ENCODE measurements around the gene TNFRSF4. TPM values are rescaled to one million over a fixed set of nuclear protein-coding genes. Genes with fewer than 3 reads are reported as not detected.
"Not testable (repeated sequence)": the region's sequence is repeated elsewhere in the genome, so short reads cannot be mapped to it uniquely, and the experiment has no call there.

The TNFRSF4 gene
- total and polyA plus RNA-seq, 4 donors = 1.0 to 3.5 (median 1.6) TPM; not detected in 1

DNA sequence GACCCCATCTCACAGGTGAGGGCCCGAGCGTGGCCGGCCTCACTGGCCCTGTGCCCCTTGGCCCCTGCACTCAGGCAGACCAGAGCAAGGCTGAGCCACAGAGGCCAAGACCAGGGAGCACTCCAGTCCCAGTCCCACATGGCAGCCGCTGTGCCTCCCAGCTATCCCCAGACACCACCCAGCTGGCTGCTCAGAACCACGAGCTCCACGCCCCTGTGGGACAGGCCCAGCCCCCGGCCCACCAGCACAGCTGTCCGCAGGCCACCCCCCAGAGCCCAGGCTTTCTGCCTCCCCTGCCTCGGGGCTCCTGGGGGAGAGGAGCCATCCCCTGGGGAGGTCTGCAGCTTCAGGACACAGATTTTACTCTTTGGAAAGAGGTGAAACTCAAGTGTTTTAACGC, 41.7 kb upstream of the TNFRSF4 start:
- H3K4me1 ChIP-seq (ENCODE audit: control insufficient read depth in 1 of 2, insufficient read depth in 2 of 2, low read length in 2 of 2) = no peaks in the 10 kb centered on the region
- ATAC-seq (ENCODE audit: low FRiP score) (no peak), DNase-seq (no peak)
- intact Hi-C loops (cut with DNase I) = no loop called here
- peaks cover 0 to 7% of the 10 kb centered on the region in 2 donors for H3K36me3 ChIP-seq (ENCODE audit: control insufficient read depth in 1 of 2, insufficient read depth in 2 of 2, low read length in 1 of 2)
- WGBS, 2 donors = 91 to 97% methylated on average over 10 of the region's 10 CpGs
- H3K9me3 ChIP-seq (ENCODE audit: control insufficient read depth, low read length) = no peaks in the 10 kb centered on the region
- no peak overlapping the region for H3K27ac ChIP-seq (ENCODE audit: low read depth in 1 of 2, low read length in 2 of 2)
- H3K4me3 ChIP-seq (ENCODE audit: low read length in 2 of 2) = no peak overlapping the region
- H3K27me3 ChIP-seq (ENCODE audit: control insufficient read depth in 1 of 2, insufficient read depth in 2 of 2, low read length in 1 of 2) = no peaks in the 10 kb centered on the region

GRCh38 chr1:1255078-1255477, 41.1 kb upstream of the TNFRSF4 start:
- ATAC-seq (ENCODE audit: low FRiP score) (no peak), DNase-seq (no peak)
- peaks cover 0 to 7% of the 10 kb centered on the region in 2 donors for H3K36me3 ChIP-seq (ENCODE audit: control insufficient read depth in 1 of 2, insufficient read depth in 2 of 2, low read length in 1 of 2)
- H3K4me3 ChIP-seq (ENCODE audit: low read length in 2 of 2) = no peak overlapping the region
- WGBS, 2 donors = 92 to 93% methylated on average over 26 of the region's 26 CpGs
- H3K9me3 ChIP-seq (ENCODE audit: control insufficient read depth, low read length) = no peaks in the 10 kb centered on the region
- no peaks in the 10 kb centered on the region for H3K27me3 ChIP-seq (ENCODE audit: control insufficient read depth in 1 of 2, insufficient read depth in 2 of 2, low read length in 1 of 2)
- no peak overlapping the region for H3K27ac ChIP-seq (ENCODE audit: low read depth in 1 of 2, low read length in 2 of 2)
- H3K4me1 ChIP-seq (ENCODE audit: control insufficient read depth in 1 of 2, insufficient read depth in 2 of 2, low read length in 2 of 2) = no peaks in the 10 kb centered on the region
- intact Hi-C loops (cut with DNase I) = no loop called here

GRCh38 chr1:1254667-1254998, 40.7 kb upstream of the TNFRSF4 start:
- H3K27ac ChIP-seq (ENCODE audit: low read depth in 1 of 2, low read length in 2 of 2) = no peak overlapping the region
- H3K27me3 ChIP-seq (ENCODE audit: control insufficient read depth in 1 of 2, insufficient read depth in 2 of 2, low read length in 1 of 2) = no peaks in the 10 kb centered on the region
- no peak for DNase-seq
- intact Hi-C loops (cut with DNase I) = no loop called here
- no peak for ATAC-seq (ENCODE audit: low FRiP score)
- H3K4me3 ChIP-seq (ENCODE audit: low read length in 2 of 2) = no peak overlapping the region
- no peaks in the 10 kb centered on the region for H3K9me3 ChIP-seq (ENCODE audit: control insufficient read depth, low read length)
- whole genome bisulfite sequencing, 2 donors = 86 to 87% methylated on average over 21 of the region's 21 CpGs
- H3K36me3 ChIP-seq (ENCODE audit: control insufficient read depth in 1 of 2, insufficient read depth in 2 of 2, low read length in 1 of 2) = peaks cover 0 to 7% of the 10 kb centered on the region in 2 donors
- H3K4me1 ChIP-seq (ENCODE audit: control insufficient read depth in 1 of 2, insufficient read depth in 2 of 2, low read length in 2 of 2) = no peaks in the 10 kb centered on the region

DNA sequence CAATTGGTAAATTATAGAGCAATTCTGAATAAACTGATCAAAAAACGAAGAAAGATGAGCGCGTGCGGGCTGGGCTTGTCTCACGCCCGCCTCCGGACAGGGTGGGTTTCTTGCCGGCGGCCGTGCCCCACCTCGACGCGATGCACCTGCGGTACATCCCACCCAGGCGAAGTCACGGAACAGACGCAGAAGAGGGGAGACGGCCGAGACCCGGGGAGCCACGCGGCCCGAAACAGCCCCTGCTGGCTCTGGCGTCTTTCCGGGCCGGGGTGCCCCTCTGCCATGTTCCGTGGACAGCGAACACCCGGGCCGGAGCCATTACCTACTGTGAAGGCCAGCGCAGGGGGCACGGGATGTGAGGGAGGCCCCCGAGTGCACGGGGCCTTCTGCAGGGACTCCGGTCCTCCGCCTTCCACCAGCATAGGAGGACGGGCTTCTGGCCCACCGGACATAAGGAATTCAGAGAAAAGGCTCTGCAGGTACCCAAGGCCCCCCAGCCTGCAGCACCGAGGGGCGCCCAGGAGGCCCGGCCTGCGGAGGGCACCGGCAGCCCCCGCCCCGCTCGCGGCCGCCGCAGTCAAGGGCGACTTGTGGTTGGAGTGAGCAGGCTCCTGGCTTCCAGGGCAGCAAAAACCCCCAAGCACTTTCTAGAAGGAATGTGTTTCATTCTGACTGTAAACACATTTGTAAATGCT, 40.2 kb upstream of the TNFRSF4 start:
- H3K36me3 ChIP-seq (ENCODE audit: control insufficient read depth in 1 of 2, insufficient read depth in 2 of 2, low read length in 1 of 2) = peaks cover 0 to 7% of the 10 kb centered on the region in 2 donors
- no peak overlapping the region for H3K27ac ChIP-seq (ENCODE audit: low read depth in 1 of 2, low read length in 2 of 2)
- DNase-seq (no peak), ATAC-seq (ENCODE audit: low FRiP score) (no peak)
- no peaks in the 10 kb centered on the region for H3K9me3 ChIP-seq (ENCODE audit: control insufficient read depth, low read length)
- no peaks in the 10 kb centered on the region for H3K4me1 ChIP-seq (ENCODE audit: control insufficient read depth in 1 of 2, insufficient read depth in 2 of 2, low read length in 2 of 2)
- WGBS, 2 donors = 94 to 95% methylated on average over 50 of the region's 50 CpGs
- intact Hi-C loops (cut with DNase I) = no loop called here
- no peaks in the 10 kb centered on the region for H3K27me3 ChIP-seq (ENCODE audit: control insufficient read depth in 1 of 2, insufficient read depth in 2 of 2, low read length in 1 of 2)
- H3K4me3 ChIP-seq (ENCODE audit: low read length in 2 of 2) = no peak overlapping the region

DNA sequence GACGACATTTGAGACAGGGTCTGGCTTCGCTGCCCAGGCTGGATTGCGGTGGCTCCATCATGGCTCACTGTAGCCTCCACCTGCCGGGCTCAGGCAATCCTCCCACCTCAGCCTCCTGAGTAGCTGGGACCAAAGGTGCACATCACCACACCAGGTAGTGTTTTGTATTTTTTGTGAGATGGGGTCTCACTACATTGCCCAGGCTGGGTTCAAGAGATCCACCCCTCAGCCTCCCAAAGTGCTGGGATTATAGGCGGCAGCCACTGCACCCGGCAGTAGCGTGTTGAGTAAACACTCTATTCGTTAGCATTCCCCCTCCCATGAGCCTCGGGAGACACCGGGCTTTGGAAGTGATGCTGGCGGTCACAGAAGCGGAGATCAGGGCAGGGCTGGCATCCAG, 39.4 kb upstream of the TNFRSF4 start:
- no peak overlapping the region for H3K4me3 ChIP-seq (ENCODE audit: low read length in 2 of 2)
- DNase-seq (no peak), ATAC-seq (ENCODE audit: low FRiP score) (no peak)
- 86 to 89% methylated on average over 12 of the region's 12 CpGs for WGBS, 2 donors
- no peaks in the 10 kb centered on the region for H3K27me3 ChIP-seq (ENCODE audit: control insufficient read depth in 1 of 2, insufficient read depth in 2 of 2, low read length in 1 of 2)
- H3K4me1 ChIP-seq (ENCODE audit: control insufficient read depth in 1 of 2, insufficient read depth in 2 of 2, low read length in 2 of 2) = no peaks in the 10 kb centered on the region
- no peaks in the 10 kb centered on the region for H3K9me3 ChIP-seq (ENCODE audit: control insufficient read depth, low read length)
- H3K36me3 ChIP-seq (ENCODE audit: control insufficient read depth in 1 of 2, insufficient read depth in 2 of 2, low read length in 1 of 2) = peaks cover 0 to 7% of the 10 kb centered on the region in 2 donors
- intact Hi-C loops (cut with DNase I) = no loop called here
- no peak overlapping the region for H3K27ac ChIP-seq (ENCODE audit: low read depth in 1 of 2, low read length in 2 of 2)

DNA sequence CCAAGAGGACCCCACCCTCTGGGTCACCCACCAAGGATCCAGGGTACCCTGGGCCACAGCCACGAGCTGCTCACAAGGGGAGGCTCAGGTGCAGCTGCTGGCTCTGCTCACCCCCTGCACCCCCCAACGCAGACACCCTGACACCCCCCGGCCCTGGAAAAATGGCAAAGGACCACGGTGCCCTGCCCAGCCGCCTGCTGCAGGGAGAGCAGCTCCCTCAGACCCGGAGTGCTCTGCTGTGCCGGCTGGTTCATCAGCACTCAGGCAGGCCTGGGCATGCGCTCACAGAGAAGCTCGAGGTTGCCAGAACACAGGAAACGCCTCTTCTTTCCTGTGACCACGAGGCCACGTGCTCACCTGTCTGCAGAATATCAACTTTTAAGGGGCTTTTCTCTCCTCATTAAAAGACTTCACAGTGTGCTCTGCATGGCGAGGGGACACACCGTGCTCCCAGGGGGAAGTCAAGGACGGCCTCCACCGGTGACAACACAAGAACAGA, 36.9 kb upstream of the TNFRSF4 start:
- no peak for ATAC-seq (ENCODE audit: low FRiP score)
- no peak for DNase-seq
- Histone ChIP-seq H3K4me1 (ENCODE audit: control insufficient read depth in 1 of 2, insufficient read depth in 2 of 2, low read length in 2 of 2) (no peaks in the 10 kb centered on the region), H3K27me3 (ENCODE audit: control insufficient read depth in 1 of 2, insufficient read depth in 2 of 2, low read length in 1 of 2) (no peaks in the 10 kb centered on the region), H3K9me3 (ENCODE audit: control insufficient read depth, low read length) (no peaks in the 10 kb centered on the region), H3K27ac (ENCODE audit: low read depth in 1 of 2, low read length in 2 of 2) (no peak overlapping the region), H3K36me3 (ENCODE audit: control insufficient read depth in 1 of 2, insufficient read depth in 2 of 2, low read length in 1 of 2) (peaks cover 0 to 7% of the 10 kb centered on the region in 2 donors), H3K4me3 (ENCODE audit: low read length in 2 of 2) (no peak overlapping the region)
- intact Hi-C loops (cut with DNase I) = no loop called here
- 83 to 91% methylated on average over 16 of the region's 16 CpGs for WGBS, 2 donors

- WGBS, 2 donors = 87 to 93% methylated on average over 21 of the region's 21 CpGs
Measured at GRCh38 chr1:1248009-1248913, 34.3 kb upstream of the TNFRSF4 start.

GRCh38 chr1:1247341-1247913, 33.5 kb upstream of the TNFRSF4 start:
- 55 to 64% methylated on average over 25 of the region's 25 CpGs for WGBS, 2 donors
- no peaks in the 10 kb centered on the region for H3K27me3 ChIP-seq (ENCODE audit: control insufficient read depth in 1 of 2, insufficient read depth in 2 of 2, low read length in 1 of 2)
- no peaks in the 10 kb centered on the region for H3K36me3 ChIP-seq (ENCODE audit: control insufficient read depth in 1 of 2, insufficient read depth in 2 of 2, low read length in 1 of 2)
- no peaks in the 10 kb centered on the region for H3K9me3 ChIP-seq (ENCODE audit: control insufficient read depth, low read length)
- H3K27ac ChIP-seq (ENCODE audit: low read depth in 1 of 2, low read length in 2 of 2) = no peak overlapping the region
- DNase-seq (no peak), ATAC-seq (ENCODE audit: low FRiP score) (no peak)
- H3K4me1 ChIP-seq (ENCODE audit: control insufficient read depth in 1 of 2, insufficient read depth in 2 of 2, low read length in 2 of 2) = no peaks in the 10 kb centered on the region
- intact Hi-C loops (cut with DNase I) = no loop called here
- no peak overlapping the region for H3K4me3 ChIP-seq (ENCODE audit: low read length in 2 of 2)

More at GRCh38 chr1:1248009-1248913, 34.3 kb upstream of the TNFRSF4 start:
- H3K4me1 ChIP-seq (ENCODE audit: control insufficient read depth in 1 of 2, insufficient read depth in 2 of 2, low read length in 2 of 2); H3K4me3 ChIP-seq (ENCODE audit: low read length in 2 of 2); ATAC-seq (ENCODE audit: low FRiP score); H3K27me3 ChIP-seq (ENCODE audit: control insufficient read depth in 1 of 2, insufficient read depth in 2 of 2, low read length in 1 of 2); DNase-seq; H3K9me3 ChIP-seq (ENCODE audit: control insufficient read depth, low read length); H3K27ac ChIP-seq (ENCODE audit: low read depth in 1 of 2, low read length in 2 of 2); H3K36me3 ChIP-seq (ENCODE audit: control insufficient read depth in 1 of 2, insufficient read depth in 2 of 2, low read length in 1 of 2); intact Hi-C loops (cut with DNase I): not testable (repeated sequence)

All from aorta (tissue), 5 donors.